Testis (tissue), 2 donors: ENCODE measurements around the gene XXYLT1.

Experiments
- CTCF ChIP-seq, 3 experiments: fragments of 450-650 bp in 2 of 3; fragments of 200-600 bp in 1 of 3; sonication (generic) in 1 of 3; IDR thresholded peaks; one replicate each; pipeline ENCODE4 v1.5.1; 2016 to 2019; ENCODE audit warnings: antibody characterized with exemption in 3 of 3, mild to moderate bottlenecking in 2 of 3, moderate library complexity in 1 of 3
- POLR2A ChIP-seq: fragments of 450-650 bp; IDR thresholded peaks from one replicate; pipeline ENCODE4 v1.6.1; 2017; ENCODE audit warnings: antibody characterized with exemption, mild to moderate bottlenecking, moderate library complexity

GRCh38 chr3:195257454-195258448, 13.2 kb downstream of the XXYLT1 start:
- TF ChIP-seq POLR2A: no peak
- no peak for TF ChIP-seq CTCF (IDR thresholded peaks at IDR 0.05)
